ENCODE measurements around the gene F7.

F7 gene

GRCh38 chr13:113080901-113081521, 24.6 kb upstream of the F7 start:
- Histone ChIP-seq H3K9me3 (ENCODE audit: control insufficient read depth, insufficient read depth, low read depth, low read length) (no peaks in the 10 kb centered on the region), H3K27ac (ENCODE audit: extremely low read depth, low read depth, low read length) (no peak overlapping the region), H3K4me1 (ENCODE audit: control insufficient read depth, insufficient read depth, low read length) (no peaks in the 10 kb centered on the region; the same call in 1 of the 2 replicates), H3K4me3 (ENCODE audit: low read depth, low read length) (no peak overlapping the region), H3K36me3 (ENCODE audit: control insufficient read depth in 2 of 2, insufficient read depth in 1 of 2, low read length in 2 of 2) (no peaks in the 10 kb centered on the region)
- TF ChIP-seq ZFP3 (tag by site-specific recombination; IDR thresholded peaks at IDR 0.05; ENCODE audit: low read depth): no peak
- TF ChIP-seq, protein P1, sequence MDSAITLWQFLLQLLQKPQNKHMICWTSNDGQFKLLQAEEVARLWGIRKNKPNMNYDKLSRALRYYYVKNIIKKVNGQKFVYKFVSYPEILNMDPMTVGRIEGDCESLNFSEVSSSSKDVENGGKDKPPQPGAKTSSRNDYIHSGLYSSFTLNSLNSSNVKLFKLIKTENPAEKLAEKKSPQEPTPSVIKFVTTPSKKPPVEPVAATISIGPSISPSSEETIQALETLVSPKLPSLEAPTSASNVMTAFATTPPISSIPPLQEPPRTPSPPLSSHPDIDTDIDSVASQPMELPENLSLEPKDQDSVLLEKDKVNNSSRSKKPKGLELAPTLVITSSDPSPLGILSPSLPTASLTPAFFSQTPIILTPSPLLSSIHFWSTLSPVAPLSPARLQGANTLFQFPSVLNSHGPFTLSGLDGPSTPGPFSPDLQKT (IDR thresholded peaks at IDR 0.05; ENCODE audit: borderline replicate concordance, low read depth, low read length): no peak
- TF ChIP-seq GLI2 (tag by site-specific recombination; IDR thresholded peaks at IDR 0.05; ENCODE audit: borderline replicate concordance, low read depth): no peak
- TF ChIP-seq, protein P2, sequence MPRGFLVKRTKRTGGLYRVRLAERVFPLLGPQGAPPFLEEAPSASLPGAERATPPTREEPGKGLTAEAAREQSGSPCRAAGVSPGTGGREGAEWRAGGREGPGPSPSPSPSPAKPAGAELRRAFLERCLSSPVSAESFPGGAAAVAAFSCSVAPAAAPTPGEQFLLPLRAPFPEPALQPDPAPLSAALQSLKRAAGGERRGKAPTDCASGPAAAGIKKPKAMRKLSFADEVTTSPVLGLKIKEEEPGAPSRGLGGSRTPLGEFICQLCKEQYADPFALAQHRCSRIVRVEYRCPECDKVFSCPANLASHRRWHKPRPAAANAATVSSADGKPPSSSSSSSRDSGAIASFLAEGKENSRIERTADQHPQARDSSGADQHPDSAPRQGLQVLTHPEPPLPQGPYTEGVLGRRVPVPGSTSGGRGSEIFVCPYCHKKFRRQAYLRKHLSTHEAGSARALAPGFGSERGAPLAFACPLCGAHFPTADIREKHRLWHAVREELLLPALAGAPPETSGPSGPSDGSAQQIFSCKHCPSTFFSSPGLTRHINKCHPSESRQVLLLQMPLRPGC (tag by site-specific recombination; IDR thresholded peaks at IDR 0.05): no peak
- TF ChIP-seq, protein P3, sequence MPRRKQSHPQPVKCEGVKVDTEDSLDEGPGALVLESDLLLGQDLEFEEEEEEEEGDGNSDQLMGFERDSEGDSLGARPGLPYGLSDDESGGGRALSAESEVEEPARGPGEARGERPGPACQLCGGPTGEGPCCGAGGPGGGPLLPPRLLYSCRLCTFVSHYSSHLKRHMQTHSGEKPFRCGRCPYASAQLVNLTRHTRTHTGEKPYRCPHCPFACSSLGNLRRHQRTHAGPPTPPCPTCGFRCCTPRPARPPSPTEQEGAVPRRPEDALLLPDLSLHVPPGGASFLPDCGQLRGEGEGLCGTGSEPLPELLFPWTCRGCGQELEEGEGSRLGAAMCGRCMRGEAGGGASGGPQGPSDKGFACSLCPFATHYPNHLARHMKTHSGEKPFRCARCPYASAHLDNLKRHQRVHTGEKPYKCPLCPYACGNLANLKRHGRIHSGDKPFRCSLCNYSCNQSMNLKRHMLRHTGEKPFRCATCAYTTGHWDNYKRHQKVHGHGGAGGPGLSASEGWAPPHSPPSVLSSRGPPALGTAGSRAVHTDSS (tag by site-specific recombination; IDR thresholded peaks at IDR 0.05): no peak
- TF ChIP-seq PRDM4 (tag by site-specific recombination; IDR thresholded peaks at IDR 0.05): no peak
- TF ChIP-seq AEBP2 (tag by site-specific recombination; IDR thresholded peaks at IDR 0.05; ENCODE audit: borderline replicate concordance): no peak
- TF ChIP-seq ZNF514 (tag by site-specific recombination; IDR thresholded peaks at IDR 0.05): no peak
- no peak for TF ChIP-seq KLF1 (tag by site-specific recombination; IDR thresholded peaks at IDR 0.05)
- TF ChIP-seq TCF7L2 (IDR thresholded peaks at IDR 0.05; ENCODE audit: borderline replicate concordance, low read depth, low read length): no peak
- no peak for TF ChIP-seq ZNF121 (tag by site-specific recombination; IDR thresholded peaks at IDR 0.05)
- TF ChIP-seq ZNF449 (tag by site-specific recombination; IDR thresholded peaks at IDR 0.05): no peak
- TF ChIP-seq ZNF768 (tag by site-specific recombination; IDR thresholded peaks at IDR 0.05): no peak
- no peak for TF ChIP-seq ZNF202 (tag by site-specific recombination; IDR thresholded peaks at IDR 0.05; ENCODE audit: borderline replicate concordance)
- no peak for TF ChIP-seq ZNF155 (tag by site-specific recombination; IDR thresholded peaks at IDR 0.05)
- no peak for TF ChIP-seq ZNF18 (tag by site-specific recombination; IDR thresholded peaks at IDR 0.05)
- TF ChIP-seq ZNF266 (tag by site-specific recombination; IDR thresholded peaks at IDR 0.05; ENCODE audit: low read depth): no peak
- TF ChIP-seq ZNF654 (tag by site-specific recombination; IDR thresholded peaks at IDR 0.05; ENCODE audit: low read depth): no peak
- TF ChIP-seq KLF16 (tag by site-specific recombination; IDR thresholded peaks at IDR 0.05): no peak
- ChIA-PET POLR2A (no interaction called here), CTCF (interaction anchor here (0.7 kb wide), 1 partner anchor 149 kb away, joined by 4 read pairs; no protein-coding TSS in a partner anchor)

Measured in HEK293 (cell line).